Astrocyte of the cerebellum (primary cell): ENCODE results near the gene MAGI3.

Experiments
- DNase-seq: peaks from one replicate; pipeline ENCODE4 v3.0.0-alpha.2; 2011; ENCODE audit warnings: low read depth
- H3K4me3 ChIP-seq: 2 replicates; pipeline ENCODE4 v1.5.1; 2011; ENCODE audit warnings: mild to moderate bottlenecking, low read depth, low read length, moderate library complexity
- in situ Hi-C: cut with HindIII; loops from 2 replicates; pipeline ENCODE4 v1.10.0; 2017; ENCODE audit warnings: low sequenced_read_pairs
- TF ChIP-seq, protein P1 (sequence below): IDR thresholded peaks from 2 replicates; pipeline ENCODE4 v1.5.1; 2012; ENCODE audit warnings: low read length, low read depth, moderate library complexity, mild to moderate bottlenecking; ENCODE audit errors: missing control alignments

The MAGI3 gene

DNA sequence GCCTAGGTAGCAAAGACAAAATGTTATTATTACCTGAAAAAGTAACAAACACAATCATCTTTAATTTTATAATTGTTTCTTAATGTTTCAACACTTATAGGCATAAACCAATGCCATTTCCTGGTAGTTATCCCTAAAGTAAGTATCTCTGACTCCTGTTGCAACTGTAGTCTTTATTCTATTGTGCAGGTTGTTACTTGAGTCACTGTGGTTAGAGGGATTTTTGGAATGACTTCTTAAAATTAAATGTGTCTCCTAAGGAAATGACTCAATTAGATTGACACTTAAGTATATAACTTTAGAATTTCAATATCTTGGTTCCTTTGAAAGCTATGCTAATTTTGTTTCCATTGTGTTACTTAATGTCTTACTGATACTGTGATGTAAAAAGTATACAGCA lies 225.1 kb downstream of the MAGI3 start:
- in situ Hi-C loops, result no loop called here
- peak; percentile 22 for DNase-seq
- no peak overlapping the region for H3K4me3 ChIP-seq
- TF ChIP-seq, protein P1, sequence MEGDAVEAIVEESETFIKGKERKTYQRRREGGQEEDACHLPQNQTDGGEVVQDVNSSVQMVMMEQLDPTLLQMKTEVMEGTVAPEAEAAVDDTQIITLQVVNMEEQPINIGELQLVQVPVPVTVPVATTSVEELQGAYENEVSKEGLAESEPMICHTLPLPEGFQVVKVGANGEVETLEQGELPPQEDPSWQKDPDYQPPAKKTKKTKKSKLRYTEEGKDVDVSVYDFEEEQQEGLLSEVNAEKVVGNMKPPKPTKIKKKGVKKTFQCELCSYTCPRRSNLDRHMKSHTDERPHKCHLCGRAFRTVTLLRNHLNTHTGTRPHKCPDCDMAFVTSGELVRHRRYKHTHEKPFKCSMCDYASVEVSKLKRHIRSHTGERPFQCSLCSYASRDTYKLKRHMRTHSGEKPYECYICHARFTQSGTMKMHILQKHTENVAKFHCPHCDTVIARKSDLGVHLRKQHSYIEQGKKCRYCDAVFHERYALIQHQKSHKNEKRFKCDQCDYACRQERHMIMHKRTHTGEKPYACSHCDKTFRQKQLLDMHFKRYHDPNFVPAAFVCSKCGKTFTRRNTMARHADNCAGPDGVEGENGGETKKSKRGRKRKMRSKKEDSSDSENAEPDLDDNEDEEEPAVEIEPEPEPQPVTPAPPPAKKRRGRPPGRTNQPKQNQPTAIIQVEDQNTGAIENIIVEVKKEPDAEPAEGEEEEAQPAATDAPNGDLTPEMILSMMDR, result no peak

DNA sequence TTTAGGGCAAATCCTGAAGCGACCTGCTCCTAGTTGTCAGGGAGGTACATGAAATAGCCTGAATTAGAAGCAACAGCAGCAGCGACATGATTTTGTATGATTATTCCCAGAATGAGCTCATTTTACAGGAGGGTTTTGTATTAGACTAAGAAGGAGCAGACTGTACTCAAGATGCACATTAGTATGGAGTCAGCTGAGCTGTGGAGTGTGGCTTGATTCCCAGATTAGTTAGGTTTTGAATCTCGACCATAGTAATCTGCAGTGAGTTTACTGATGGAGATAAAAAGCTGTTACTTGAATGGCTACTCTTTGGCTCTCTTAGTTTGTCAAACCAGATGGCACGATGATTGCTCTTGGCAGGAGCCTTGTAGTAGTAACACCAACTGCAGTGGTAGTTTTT lies 225.8 kb downstream of the MAGI3 start:
- TF ChIP-seq, protein P1, result no peak
- peak; percentile 57 for DNase-seq
- no peak overlapping the region for H3K4me3 ChIP-seq
- in situ Hi-C loops, result no loop called here

DNA sequence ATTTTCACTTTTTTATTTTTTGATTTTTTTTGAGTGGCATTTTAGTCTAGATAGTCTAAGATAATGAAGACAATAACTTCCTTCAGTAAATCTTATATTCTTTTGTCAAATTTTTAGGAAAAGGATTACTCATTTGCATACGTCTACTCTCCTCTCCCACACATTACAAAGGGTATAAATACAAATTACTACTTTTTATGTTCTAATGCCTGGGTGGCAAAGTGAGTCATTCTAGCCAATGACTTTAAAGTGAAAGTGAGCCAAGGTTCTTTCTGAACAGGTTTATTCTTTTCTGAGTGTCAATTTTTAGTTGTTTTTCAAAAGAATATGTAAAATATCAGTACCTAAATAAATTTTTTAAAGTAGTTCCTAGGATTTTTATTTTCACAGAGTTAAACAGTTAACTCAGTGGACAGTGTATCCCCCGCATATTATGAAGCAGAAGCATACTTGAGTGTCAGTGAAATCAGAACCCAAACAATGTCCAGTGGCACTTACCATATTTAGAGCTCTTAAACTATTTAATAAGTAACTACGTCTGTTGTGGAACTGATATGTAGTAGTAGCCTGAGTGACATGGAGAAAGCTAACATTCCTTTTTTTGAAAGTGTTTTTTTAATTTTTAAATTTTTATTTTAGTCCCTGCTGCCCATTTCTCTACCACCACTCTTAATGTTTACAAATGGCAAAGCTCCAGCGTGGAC lies 227.3 kb downstream of the MAGI3 start:
- TF ChIP-seq, protein P1, result no peak
- DNase-seq, result peak; percentile 16
- in situ Hi-C loops, result no loop called here

DNA sequence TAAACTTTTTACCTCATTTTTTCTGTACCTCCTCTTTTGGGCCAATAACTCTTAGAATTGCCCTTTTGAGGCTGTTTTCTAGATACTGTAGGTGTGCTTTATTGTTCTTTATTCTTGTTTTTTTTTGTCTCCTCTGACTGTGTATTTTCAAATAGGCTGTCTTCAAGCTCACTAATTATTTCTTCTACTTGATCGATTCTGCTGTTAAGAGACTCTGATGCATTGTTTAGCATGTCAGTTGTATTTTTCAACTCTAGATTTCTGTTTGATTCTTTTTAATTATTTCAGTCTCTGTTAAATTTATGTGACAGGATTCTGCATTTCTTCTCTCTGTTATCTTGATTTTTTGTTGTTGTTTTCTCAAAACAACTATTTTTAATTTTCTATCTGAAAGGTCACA lies 238.7 kb downstream of the MAGI3 start:
- in situ Hi-C loops, result no loop called here
- DNase-seq, result no peak
- TF ChIP-seq, protein P1, result no peak
- no peak overlapping the region for H3K4me3 ChIP-seq

More for the DNA sequence above, 227.3 kb downstream of the MAGI3 start:
- H3K4me3 ChIP-seq, result no peak overlapping the region

DNA sequence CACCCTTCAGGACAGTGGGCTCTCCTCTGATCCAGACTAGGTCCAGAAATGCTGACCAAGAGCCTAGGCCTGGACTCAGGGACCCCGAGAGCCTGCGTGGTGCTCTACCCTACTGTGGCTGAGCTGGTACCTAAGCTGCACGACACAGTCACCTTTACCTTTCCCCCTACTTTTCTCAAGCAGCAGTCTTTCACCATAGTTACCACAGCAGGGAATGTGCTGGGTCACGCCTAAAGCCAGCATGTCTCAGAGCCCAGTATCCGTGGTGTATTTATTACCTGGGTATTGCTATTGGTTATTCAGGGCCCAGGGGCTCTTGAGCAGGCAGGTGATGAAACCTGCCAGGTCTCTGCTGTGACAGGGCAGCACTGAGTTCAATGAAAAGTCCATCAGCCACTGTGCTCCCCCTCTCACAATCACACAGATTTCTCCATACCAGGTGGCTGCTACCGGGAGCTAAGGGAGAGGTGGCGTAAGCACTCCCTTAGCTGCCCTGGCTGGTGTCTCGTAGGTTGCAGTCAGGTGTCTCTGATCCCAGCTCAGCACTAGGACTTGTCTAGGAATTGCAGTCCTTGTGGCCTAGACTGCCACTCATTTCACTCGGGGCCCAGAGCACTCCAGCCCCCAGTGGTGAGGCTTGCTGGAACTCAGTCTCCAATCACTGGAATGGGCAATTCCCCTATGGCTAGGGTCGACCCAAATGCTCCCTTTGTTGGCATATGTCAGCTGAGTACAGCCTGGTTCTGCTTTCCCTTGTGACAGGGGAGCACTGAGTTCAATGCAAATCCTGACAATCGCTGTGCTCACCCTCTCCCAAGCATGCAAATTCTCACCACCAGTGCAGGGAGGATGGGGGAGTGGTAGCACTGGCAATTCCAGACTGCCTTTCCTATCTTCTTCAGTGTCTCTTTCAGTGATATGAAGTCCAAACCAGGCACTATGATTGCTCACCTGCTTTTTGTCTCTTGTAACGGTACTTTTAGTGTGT lies 240.3 kb downstream of the MAGI3 start:
- TF ChIP-seq, protein P1, result no peak
- no peak overlapping the region for H3K4me3 ChIP-seq
- DNase-seq, result no peak
- in situ Hi-C loops, result no loop called here

DNA sequence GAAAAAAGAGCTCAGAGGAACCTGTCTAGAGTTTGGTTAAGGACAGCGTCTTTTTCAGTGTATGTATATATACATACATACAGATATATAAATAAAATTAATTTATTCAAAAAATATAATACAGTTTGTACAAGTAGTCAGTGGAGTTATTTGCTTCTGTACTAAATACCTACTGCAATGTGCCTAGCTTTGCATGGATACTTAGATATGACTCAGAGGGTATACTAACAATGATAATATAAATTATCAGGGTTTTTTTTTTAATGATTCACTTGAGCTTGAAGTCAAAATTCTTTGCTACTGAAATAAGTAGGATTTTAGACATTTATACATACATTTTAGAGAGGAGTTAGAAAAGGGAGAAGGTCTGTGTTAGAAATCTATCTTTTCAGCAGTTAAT lies 251.1 kb downstream of the MAGI3 start:
- TF ChIP-seq, protein P1, result no peak
- no peak overlapping the region for H3K4me3 ChIP-seq
- no peak for DNase-seq
- in situ Hi-C loops, result no loop called here
